ENCODE measurements around the gene COMMD1. TPM values are rescaled to one million over a fixed set of nuclear protein-coding genes. Genes with fewer than 3 reads are reported as not detected.

Gene COMMD1
- total RNA-seq, 1 donor from 2014 or later: 33.0 TPM

GRCh38 chr2:62074233-62074632 lies 168.8 kb downstream of the COMMD1 start:
- Mint-ChIP-seq H3K4me1 (ENCODE audit: low read depth) (peaks cover under 1% of the 10 kb centered on the region), H3K27ac (no peak overlapping the region), H3K36me3 (ENCODE audit: insufficient read depth) (peaks cover 8% of the 10 kb centered on the region), H3K27me3 (no peaks in the 10 kb centered on the region), H3K4me3 (ENCODE audit: low read depth) (no peak overlapping the region), H3K9me3 (ENCODE audit: low read depth) (no peaks in the 10 kb centered on the region)
- no peak for TF ChIP-seq CTCF (IDR thresholded peaks at IDR 0.05; ENCODE audit: unreplicated experiment)
- DNase-seq (ENCODE audit: low spot score, unreplicated experiment): no peak

GRCh38 chr2:62076980-62077638 lies 171.6 kb downstream of the COMMD1 start:
- H3K27me3 Mint-ChIP-seq: no peaks in the 10 kb centered on the region
- H3K4me3 Mint-ChIP-seq (ENCODE audit: low read depth): no peak overlapping the region
- H3K27ac Mint-ChIP-seq: no peak overlapping the region
- TF ChIP-seq CTCF (IDR thresholded peaks at IDR 0.05; ENCODE audit: unreplicated experiment): no peak
- no peaks in the 10 kb centered on the region for H3K4me1 Mint-ChIP-seq (ENCODE audit: low read depth)
- H3K9me3 Mint-ChIP-seq (ENCODE audit: low read depth): no peaks in the 10 kb centered on the region
- H3K36me3 Mint-ChIP-seq (ENCODE audit: insufficient read depth): peaks cover 8% of the 10 kb centered on the region
- DNase-seq (ENCODE audit: low spot score, unreplicated experiment): no peak

- no peaks in the 10 kb centered on the region for H3K9me3 Mint-ChIP-seq (ENCODE audit: low read depth)
- DNase-seq (ENCODE audit: low spot score, unreplicated experiment): no peak
- no peak for TF ChIP-seq CTCF (IDR thresholded peaks at IDR 0.05; ENCODE audit: unreplicated experiment)
- H3K4me3 Mint-ChIP-seq (ENCODE audit: low read depth): no peak overlapping the region
- no peaks in the 10 kb centered on the region for H3K27me3 Mint-ChIP-seq
- H3K4me1 Mint-ChIP-seq (ENCODE audit: low read depth): peaks cover 2% of the 10 kb centered on the region
- H3K27ac Mint-ChIP-seq: no peak overlapping the region
- no peaks in the 10 kb centered on the region for H3K36me3 Mint-ChIP-seq (ENCODE audit: insufficient read depth)
Observed at GRCh38 chr2:62084801-62085200, 179.3 kb downstream of the COMMD1 start.

- H3K9me3 Mint-ChIP-seq (ENCODE audit: low read depth): peaks cover 6% of the 10 kb centered on the region
- H3K4me1 Mint-ChIP-seq (ENCODE audit: low read depth): peaks cover 2% of the 10 kb centered on the region
- no peak overlapping the region for H3K4me3 Mint-ChIP-seq (ENCODE audit: low read depth)
- no peak overlapping the region for H3K27ac Mint-ChIP-seq
- no peaks in the 10 kb centered on the region for H3K27me3 Mint-ChIP-seq
- no peak for DNase-seq (ENCODE audit: low spot score, unreplicated experiment)
- peaks cover 2% of the 10 kb centered on the region for H3K36me3 Mint-ChIP-seq (ENCODE audit: insufficient read depth)
- TF ChIP-seq CTCF (IDR thresholded peaks at IDR 0.05; ENCODE audit: unreplicated experiment): no peak
Observed at GRCh38 chr2:62089658-62090057, 184.2 kb downstream of the COMMD1 start.

GRCh38 chr2:62091471-62091870 lies 186.0 kb downstream of the COMMD1 start:
- no peak for TF ChIP-seq CTCF (IDR thresholded peaks at IDR 0.05; ENCODE audit: unreplicated experiment)
- Mint-ChIP-seq H3K27ac (no peak overlapping the region), H3K4me1 (ENCODE audit: low read depth) (peaks cover 2% of the 10 kb centered on the region), H3K9me3 (ENCODE audit: low read depth) (peaks cover 6% of the 10 kb centered on the region), H3K4me3 (ENCODE audit: low read depth) (no peak overlapping the region), H3K27me3 (no peaks in the 10 kb centered on the region), H3K36me3 (ENCODE audit: insufficient read depth) (peaks cover 2% of the 10 kb centered on the region)
- DNase-seq (ENCODE audit: low spot score, unreplicated experiment): no peak
